ENCODE measurements around the gene PARP8. TPM values are rescaled to one million over a fixed set of nuclear protein-coding genes. Genes with fewer than 3 reads are reported as not detected.
"Not testable (repeated sequence)": the region's sequence is repeated elsewhere in the genome, so short reads cannot be mapped to it uniquely, and the experiment has no call there.

The PARP8 gene
- polyA plus RNA-seq, 1 experiment = 25.1 TPM

DNA sequence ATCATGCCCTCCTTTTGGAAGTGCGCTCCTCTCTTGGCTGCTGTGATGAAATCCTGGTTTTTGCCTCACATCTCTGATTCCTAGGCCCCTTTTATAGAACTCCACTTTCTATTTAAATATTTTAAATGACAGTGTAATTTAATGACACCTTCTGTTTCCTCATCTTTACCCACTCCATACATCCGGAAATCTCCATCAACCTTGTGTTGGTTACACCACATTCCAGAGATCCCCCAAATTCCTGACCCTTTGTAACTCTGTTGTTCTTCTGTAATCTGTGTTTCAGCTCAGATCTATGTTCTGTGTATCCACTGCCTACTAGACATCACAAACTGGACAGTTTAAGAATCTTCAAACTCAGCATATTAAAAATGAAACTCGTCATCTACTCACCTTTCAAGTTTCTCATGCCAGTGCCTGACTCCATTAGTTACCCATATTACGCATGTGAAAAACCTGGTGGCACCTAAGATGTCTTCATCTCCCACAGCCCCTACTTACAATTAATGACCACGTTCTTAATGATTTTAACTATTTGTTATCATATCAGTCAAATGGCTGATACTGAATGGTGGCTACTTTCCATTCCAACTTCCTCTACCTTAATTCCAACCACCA is 25.1 kb downstream of the PARP8 start:
- ChIA-PET POLR2A (no interaction called here), CTCF (no interaction called here)
- Histone ChIP-seq H3K9me3 (ENCODE audit: control insufficient read depth, insufficient read depth, low read length) (no peaks in the 10 kb centered on the region), H3K27me3 (ENCODE audit: control insufficient read depth, insufficient read depth, low read length) (no peaks in the 10 kb centered on the region), H3K27ac (ENCODE audit: low read depth, low read length) (no peak overlapping the region), H3K4me3 (ENCODE audit: low read depth, low read length) (no peak overlapping the region)
- DNase-seq (ENCODE audit: low read depth, low spot score) = no peak
- TF ChIP-seq CTCF (IDR thresholded peaks at IDR 0.05; ENCODE audit: low read depth, low read length) = no peak

DNA sequence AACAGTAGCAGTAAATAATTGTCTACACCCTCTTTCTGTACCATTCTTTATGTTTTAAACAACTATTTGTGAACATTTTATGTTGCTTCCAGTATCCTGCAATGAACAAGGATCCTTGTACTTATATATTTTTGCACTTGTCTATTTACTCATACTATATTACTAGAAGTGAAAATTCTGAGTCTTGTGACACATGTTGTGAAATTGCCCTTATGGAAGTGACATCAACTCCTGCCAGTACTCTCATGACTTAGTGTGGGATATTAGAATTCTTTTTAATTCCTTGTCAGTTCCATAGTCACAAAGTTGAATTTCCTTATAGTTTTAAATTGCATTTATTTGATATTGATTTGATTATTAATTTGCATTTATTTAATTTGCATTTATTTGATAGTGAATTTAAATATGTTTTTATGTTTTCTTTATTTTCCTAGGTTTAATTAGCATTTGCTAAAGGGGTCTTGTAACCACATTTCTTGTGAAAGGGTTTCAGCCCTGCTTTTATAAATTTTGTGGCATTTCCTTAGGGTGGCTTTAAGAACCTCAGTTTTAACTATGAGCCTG is 27.7 kb downstream of the PARP8 start:
- ChIA-PET CTCF (interaction anchor here (0.8 kb wide), 1 partner anchor 182 kb away, joined by 3 read pairs; no protein-coding TSS in a partner anchor), POLR2A (no interaction called here)
- no peak for DNase-seq (ENCODE audit: low read depth, low spot score)
- Histone ChIP-seq H3K27ac (ENCODE audit: low read depth, low read length) (no peak overlapping the region), H3K27me3 (ENCODE audit: control insufficient read depth, insufficient read depth, low read length) (no peaks in the 10 kb centered on the region), H3K9me3 (ENCODE audit: control insufficient read depth, insufficient read depth, low read length) (no peaks in the 10 kb centered on the region), H3K4me3 (ENCODE audit: low read depth, low read length) (no peak overlapping the region)
- no peak for TF ChIP-seq CTCF (IDR thresholded peaks at IDR 0.05; ENCODE audit: low read depth, low read length)

GRCh38 chr5:50694626-50695025 is 28.2 kb downstream of the PARP8 start:
- H3K27me3 ChIP-seq (ENCODE audit: control insufficient read depth, insufficient read depth, low read length); H3K9me3 ChIP-seq (ENCODE audit: control insufficient read depth, insufficient read depth, low read length); H3K4me3 ChIP-seq (ENCODE audit: low read depth, low read length); CTCF ChIA-PET; H3K27ac ChIP-seq (ENCODE audit: low read depth, low read length); POLR2A ChIA-PET; DNase-seq (ENCODE audit: low read depth, low spot score): not testable (repeated sequence)

DNA sequence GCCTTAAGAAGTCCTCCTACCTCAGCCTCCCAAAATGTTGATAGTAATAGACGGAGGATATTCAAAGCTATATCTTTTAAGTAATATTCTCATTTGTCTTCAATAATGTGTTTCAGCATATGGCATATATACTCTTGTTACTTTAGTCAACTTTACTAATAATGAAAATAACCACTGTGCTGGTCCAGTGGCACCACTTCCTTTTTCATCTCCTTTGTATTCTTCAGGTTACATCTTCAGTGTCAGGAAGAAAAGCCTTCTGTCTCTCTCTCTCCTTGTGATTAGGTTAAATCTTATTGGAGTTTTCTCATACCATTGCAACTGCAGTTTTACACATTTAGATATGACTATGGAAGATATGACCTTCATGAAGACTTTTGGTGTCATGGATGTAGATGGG is 31.3 kb downstream of the PARP8 start:
- CTCF ChIA-PET = no interaction called here
- no peak overlapping the region for H3K4me3 ChIP-seq (ENCODE audit: low read depth, low read length)
- no peak for DNase-seq (ENCODE audit: low read depth, low spot score)

DNA sequence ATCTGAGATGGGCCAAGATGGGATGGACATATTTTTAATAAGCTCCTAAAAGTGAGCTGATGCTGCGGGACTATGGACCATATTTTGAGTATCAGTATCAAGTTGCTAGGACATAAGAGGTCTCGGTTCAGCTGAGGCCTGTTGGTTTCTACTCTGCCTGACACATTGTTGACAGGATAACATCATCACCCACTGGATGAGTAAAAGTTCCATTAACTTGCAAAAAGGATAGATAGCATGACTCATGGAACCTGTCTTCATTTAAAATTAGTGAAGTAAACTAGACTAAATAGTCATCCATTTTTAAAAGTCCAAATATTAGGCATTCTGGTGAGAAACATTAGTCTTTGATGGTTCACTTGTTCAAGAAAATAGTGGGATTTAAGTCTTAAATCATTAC is 33.3 kb downstream of the PARP8 start:
- CTCF ChIA-PET = no interaction called here
- DNase-seq (ENCODE audit: low read depth, low spot score) = no peak
- POLR2A ChIA-PET = no interaction called here
- no peak for TF ChIP-seq CTCF (IDR thresholded peaks at IDR 0.05; ENCODE audit: low read depth, low read length)
- Histone ChIP-seq H3K4me3 (ENCODE audit: low read depth, low read length) (no peak overlapping the region), H3K27ac (ENCODE audit: low read depth, low read length) (no peak overlapping the region), H3K27me3 (ENCODE audit: control insufficient read depth, insufficient read depth, low read length) (no peaks in the 10 kb centered on the region), H3K9me3 (ENCODE audit: control insufficient read depth, insufficient read depth, low read length) (no peaks in the 10 kb centered on the region)

More for the DNA sequence above, 31.3 kb downstream of the PARP8 start:
- Histone ChIP-seq H3K27ac (ENCODE audit: low read depth, low read length) (no peak overlapping the region), H3K27me3 (ENCODE audit: control insufficient read depth, insufficient read depth, low read length) (no peaks in the 10 kb centered on the region), H3K9me3 (ENCODE audit: control insufficient read depth, insufficient read depth, low read length) (no peaks in the 10 kb centered on the region)
- POLR2A ChIA-PET = no interaction called here
- no peak for TF ChIP-seq CTCF (IDR thresholded peaks at IDR 0.05; ENCODE audit: low read depth, low read length)
